Vagina (tissue), 2 donors: ENCODE results near the gene TPST2.

Experiments
- POLR2A ChIP-seq, 2 donors: fragments of 450-650 bp; IDR thresholded peaks; one replicate each; pipeline ENCODE4 v1.6.1; 2017; ENCODE audit warnings: antibody characterized with exemption in 2 of 2, mild to moderate bottlenecking in 2 of 2, moderate library complexity in 2 of 2
- POLR2AphosphoS5 ChIP-seq, 2 donors: sonication (generic); formaldehyde crosslinking; IDR thresholded peaks; one replicate each; pipeline ENCODE4 v1.9.0; 2017; ENCODE audit warnings: antibody characterized with exemption in 2 of 2, mild to moderate bottlenecking in 2 of 2, low read depth in 1 of 2; ENCODE audit not compliant: insufficient read depth in 1 of 2

DNA sequence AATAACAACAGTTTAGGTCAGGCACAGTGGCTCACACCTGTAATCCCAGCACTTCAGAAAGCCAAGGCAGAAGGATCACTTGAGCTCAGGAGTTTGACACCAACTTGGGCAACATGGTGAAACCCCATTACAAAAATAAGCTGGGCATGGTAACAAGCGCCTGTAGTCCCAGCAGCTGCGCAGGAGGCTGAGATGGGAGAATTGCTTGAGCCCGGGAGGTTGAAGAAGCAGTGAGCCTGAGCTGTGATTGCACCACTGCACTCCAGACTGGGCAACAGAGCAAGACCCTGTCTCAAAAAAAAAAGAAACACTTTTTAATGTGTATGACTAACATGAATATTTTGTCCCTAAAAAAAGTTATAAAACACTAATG is 53.2 kb downstream of the TPST2 start:
- TF ChIP-seq POLR2AphosphoS5 (IDR thresholded peaks at IDR 0.05; ENCODE audit: insufficient read depth in 1 of 2, low read depth in 1 of 2) (no peak), POLR2A (IDR thresholded peaks at IDR 0.05) (no peak)
